GM21825 (cell line): Measurements from ENCODE around the gene ZNF516.

ENCODE experiments used
- ATAC-seq: cut with Tn5 transposase; IDR thresholded peaks from one replicate; pipeline ENCODE4 v1.9.1; 2021; ENCODE audit warnings: mild to moderate bottlenecking, moderate library complexity; ENCODE audit not compliant: unreplicated experiment

The ZNF516 gene

DNA sequence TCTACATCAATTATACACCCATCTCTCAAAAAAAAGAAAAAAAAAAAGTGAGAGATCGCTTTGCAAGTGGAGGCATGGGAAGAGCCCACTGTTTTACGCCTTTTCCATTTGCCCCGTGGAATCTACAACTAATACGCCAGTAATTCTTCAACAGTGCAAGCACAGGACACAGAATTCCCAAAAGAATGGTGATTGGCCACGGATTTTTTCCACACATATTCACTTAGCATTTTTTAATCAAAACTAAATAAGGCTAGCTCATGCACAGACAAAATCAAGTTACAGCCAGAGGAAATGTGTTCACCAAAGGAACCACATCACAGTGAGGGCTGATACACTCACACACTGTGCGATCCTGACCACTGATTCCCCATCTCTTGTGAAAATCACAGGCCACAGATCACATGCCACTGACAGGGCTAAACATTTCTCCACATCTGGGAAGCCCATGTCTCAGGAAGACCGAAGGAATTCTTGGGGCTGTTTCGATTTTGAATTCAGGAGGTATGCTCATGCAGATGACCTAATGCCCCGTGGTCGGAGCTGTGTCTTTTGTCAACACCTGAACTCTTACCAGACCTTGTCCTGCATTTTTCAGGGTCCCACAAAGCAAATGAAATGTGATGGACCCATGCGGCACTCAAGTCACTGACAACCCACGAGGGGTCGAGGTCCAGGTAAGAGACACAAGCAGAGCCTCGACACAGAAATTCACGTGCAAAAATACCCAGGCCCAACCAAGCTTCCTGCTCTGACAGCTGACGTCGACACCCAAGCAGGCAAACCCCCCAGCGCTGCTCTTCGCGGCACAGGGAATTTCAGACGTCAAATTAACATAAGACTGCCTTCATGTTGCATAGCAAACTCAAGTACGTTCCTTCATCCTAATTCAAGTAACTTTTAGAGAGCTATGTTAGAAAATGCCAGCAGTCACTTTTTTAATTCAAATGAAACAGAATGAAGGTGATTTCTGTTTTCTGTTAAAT, 69.6 kb downstream of the ZNF516 start:
- ATAC-seq = no peak

DNA sequence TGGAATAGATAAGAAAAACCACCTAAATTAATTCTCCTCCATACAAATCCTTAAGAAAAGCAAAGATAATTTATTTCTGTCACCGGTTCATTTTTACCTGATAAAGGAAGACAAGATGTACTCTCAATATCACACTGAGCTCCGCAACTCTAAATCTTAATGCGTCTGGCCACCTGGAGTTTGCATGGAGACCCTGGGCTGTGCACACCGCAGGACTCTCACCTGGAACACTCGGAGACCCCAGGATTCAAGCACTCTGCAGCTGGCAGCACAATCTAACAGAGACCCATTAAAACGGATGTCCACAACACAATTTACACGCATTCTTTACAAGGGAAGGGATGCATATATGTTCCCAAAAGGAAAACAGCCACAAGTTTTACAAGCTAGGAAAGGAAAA, 72.2 kb downstream of the ZNF516 start:
- ATAC-seq = no peak

DNA sequence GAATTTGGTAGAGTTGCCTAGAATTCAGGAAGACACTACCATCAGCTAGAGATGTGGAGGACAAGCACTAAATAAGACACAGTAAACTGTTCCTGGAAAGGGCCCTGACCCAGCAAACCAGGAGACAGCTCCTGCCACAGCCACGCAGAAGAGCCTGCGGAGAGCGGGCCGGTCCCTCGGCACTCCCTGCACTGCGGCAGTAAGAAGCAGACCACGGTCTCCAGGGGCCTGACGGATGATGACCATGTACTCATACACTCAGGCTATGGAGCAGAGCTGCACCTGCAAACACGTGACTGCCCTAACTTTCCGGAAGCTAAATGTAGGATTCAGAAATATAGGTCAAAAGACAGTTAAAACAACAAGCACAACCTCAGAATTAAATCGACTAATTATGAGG, 72.9 kb downstream of the ZNF516 start:
- no peak for ATAC-seq

GRCh38 chr18:76421685-76422078, 73.4 kb downstream of the ZNF516 start:
- no peak for ATAC-seq

GRCh38 chr18:76420898-76421684, 74.0 kb downstream of the ZNF516 start:
- no peak for ATAC-seq

DNA sequence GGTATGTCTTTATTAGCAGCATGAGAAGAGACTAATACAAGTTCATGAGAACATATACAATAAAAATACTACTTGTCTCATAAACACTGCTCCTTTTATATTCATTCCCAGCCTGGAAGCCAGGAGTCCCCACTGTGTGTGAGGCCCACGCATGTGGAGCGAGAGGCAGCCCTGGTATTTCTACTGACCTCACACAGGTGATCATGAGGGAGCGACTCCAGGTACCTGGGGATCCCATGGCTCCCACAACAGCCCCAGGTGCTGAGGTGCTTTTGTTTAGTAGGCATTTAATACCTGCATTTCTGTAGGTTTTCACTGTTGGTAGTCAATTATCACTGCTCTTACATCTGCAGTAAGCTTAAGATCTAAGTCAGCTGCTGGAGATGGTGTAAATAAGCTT, 75.2 kb downstream of the ZNF516 start:
- no peak for ATAC-seq

DNA sequence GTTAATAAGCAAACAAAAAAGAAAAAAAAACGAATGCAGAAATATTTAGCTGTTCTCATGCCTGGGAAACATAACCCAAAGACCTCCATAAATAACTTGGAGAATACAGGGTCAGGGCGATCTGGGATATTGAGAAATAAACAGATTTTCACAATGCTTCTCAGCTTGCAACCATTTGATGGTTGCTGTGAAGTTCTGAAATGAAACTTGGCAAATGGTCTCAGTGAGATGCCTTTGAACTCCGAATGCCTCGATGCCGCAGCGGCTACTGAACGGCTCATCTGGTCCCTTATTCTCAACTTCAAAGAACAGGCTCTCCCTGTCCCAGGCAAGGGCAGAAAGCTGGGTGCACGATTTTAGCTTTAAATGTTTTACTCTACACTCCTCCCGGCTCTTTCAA, 78.1 kb downstream of the ZNF516 start:
- ATAC-seq = no peak

GRCh38 chr18:76414936-76415621, 80.0 kb downstream of the ZNF516 start:
- no peak for ATAC-seq

- no peak for ATAC-seq
These were observed 82.0 kb downstream of the ZNF516 start for GRCh38 chr18:76412818-76413565.

DNA sequence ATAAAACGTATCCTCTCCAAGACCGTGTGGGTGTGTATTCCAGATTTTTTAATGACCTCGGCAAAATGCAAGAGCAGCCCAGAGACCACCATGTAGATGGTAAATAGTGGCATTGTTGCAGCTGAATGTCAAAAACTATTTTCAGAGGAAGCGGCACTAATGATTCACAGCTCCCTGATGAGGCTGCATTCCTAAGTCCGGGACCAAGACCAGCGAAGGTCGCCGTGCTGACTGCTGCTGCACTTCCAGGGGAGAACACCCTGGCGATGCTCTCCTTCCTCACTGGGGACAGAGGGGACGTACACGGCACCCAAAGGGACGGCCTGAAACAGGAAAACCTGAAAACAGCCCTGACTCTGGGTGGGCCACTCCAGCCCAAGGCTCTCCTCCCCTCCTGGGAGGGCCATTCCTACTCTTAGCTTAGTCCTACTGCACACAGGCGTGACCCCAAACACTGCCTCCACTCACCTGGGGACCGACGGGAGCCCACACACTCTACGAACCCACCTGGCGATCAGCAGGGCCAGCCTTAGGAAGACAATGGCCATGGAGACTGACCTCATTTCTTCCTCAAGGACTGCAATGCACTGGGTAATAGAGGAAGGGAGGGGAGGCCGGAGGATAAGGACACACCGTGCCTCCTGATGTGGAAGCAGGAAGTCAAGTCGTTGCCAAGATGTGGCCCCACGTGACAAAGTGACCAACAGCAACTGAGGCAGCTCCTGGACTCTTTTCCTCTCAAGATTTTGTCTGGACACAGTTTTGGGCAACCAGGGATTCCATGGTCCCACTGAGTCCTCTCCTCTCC, 82.8 kb downstream of the ZNF516 start:
- ATAC-seq = no peak

GRCh38 chr18:76410660-76411417, 84.2 kb downstream of the ZNF516 start:
- no peak for ATAC-seq

GRCh38 chr18:76410033-76410432, 85.0 kb downstream of the ZNF516 start:
- no peak for ATAC-seq

- no peak for ATAC-seq
These were observed 86.5 kb downstream of the ZNF516 start for GRCh38 chr18:76408480-76409067.

DNA sequence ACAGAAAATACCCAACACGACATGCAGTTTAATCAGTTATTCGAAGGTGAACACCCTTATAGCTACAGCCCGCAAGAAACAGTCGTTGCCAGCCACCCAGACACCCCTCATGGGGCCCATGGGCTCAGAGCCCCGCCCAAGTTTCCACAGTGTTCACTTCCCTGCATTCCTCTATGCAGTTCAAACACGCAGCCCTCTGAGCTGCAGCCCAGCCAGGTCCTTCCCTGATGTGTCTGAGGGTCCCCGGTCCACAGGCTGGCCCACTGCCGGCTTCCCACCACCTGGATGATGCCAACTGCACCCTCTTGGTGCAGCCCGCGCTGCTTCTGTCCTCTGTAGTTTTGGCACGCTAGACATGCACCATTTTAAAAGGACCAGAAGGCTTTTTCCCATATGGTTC, 87.4 kb downstream of the ZNF516 start:
- ATAC-seq = no peak

DNA sequence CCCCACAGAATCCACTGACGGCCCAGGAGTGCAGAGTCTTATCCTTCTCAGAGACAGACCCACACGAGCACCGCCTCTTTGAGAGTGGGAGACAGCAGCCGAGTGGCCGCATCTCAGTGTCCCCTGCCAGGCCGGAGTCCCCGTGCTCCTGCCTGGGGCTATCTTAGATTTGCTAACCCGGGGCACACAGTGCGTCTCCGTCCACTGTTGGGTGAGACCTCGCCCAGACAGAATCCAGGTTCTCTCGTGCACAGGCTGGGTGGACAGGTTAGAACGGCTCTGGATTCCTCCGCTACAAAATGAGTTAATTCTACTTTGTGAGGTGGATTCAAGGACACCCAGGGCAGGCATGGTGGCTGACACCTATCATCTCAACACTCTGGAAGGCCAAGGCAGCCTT, 88.3 kb downstream of the ZNF516 start:
- no peak for ATAC-seq

DNA sequence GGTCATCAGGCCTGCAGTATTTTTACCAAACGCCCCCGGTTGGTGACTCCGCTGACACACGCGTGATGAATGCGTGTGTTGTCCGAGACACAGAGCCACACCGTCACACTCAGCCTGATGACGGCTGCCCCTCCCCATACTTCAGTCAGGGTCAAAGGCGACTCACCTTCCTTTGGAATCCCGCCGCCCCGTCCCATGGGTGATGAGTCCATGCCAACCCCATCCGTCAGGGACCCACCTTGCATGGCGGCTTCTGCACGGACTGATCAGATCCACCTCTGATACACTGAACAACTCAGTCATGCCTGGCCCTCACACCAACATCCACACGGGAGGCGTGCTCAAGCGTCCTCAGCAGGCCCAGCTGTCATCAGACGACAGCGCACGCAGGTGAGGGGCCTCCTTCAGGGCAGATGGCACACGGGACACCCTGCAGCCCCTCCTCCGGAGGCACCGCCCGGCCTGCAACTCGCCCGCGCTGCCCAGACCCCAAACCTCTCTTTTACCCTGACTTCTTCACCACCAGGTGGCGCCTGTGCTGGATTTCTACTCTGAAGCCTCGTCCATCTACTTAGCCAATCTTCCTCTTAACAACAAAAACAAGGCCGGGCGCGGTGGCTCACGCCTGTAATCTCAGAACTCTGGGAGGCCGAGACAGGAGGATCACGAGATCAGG, 89.2 kb downstream of the ZNF516 start:
- ATAC-seq = no peak

DNA sequence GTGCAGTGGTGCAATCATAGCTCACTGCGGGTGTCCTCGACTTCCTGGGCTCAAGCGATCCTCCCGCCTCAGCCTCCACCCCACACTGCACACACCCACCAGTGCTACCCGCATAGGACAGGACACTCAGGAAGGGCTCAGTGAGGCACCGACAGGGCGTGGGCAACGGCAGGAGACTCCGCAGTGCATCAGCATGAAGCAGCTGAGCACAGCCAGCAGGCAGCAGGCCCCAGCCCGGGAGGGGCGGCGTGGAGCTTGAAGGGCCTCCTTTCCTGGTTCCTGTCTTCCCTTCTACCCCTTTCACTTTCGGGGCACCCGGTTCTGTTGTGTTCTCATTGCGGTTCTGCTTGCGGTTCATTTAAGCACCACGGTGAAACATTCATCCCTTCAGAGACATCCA, 89.8 kb downstream of the ZNF516 start:
- ATAC-seq = no peak

GRCh38 chr18:76404345-76404831, 90.7 kb downstream of the ZNF516 start:
- no peak for ATAC-seq
